Measurements from ENCODE around the gene TMEM255A. TPM values are rescaled to one million over a fixed set of nuclear protein-coding genes. Genes with fewer than 3 reads are reported as not detected.

TMEM255A gene
- total RNA-seq, 1 donor from 2014 or later = 2.4 TPM

DNA sequence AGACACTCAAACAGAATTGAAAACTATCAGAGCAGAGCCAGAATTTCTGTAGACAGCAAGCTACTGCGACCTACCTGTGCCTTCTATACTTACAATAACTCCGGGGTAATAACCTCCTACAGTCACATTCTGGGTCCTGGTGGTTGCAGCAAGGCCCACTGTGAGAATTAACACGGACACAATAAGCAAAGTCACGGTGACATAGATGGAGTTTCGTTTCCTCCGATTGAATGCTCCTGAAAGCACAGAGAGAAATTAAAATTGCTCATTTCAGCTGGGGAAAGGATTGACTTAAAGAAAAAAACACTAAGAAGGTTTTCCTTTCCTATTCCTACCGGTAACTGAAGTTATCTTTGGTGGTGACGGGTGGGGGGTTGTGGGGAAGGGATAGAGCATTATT is 7.0 kb downstream of the TMEM255A start:
- no peaks in the 10 kb centered on the region for H3K36me3 Mint-ChIP-seq
- TF ChIP-seq, protein P1, sequence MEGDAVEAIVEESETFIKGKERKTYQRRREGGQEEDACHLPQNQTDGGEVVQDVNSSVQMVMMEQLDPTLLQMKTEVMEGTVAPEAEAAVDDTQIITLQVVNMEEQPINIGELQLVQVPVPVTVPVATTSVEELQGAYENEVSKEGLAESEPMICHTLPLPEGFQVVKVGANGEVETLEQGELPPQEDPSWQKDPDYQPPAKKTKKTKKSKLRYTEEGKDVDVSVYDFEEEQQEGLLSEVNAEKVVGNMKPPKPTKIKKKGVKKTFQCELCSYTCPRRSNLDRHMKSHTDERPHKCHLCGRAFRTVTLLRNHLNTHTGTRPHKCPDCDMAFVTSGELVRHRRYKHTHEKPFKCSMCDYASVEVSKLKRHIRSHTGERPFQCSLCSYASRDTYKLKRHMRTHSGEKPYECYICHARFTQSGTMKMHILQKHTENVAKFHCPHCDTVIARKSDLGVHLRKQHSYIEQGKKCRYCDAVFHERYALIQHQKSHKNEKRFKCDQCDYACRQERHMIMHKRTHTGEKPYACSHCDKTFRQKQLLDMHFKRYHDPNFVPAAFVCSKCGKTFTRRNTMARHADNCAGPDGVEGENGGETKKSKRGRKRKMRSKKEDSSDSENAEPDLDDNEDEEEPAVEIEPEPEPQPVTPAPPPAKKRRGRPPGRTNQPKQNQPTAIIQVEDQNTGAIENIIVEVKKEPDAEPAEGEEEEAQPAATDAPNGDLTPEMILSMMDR (conservative IDR thresholded peaks at IDR 0.05) = no peak
- H3K9me3 Mint-ChIP-seq = no peaks in the 10 kb centered on the region
- no peak overlapping the region for H3K27ac Mint-ChIP-seq
- peaks cover 40% of the 10 kb centered on the region for H3K27me3 Mint-ChIP-seq
- DNase-seq (ENCODE audit: extremely low spot score, unreplicated experiment) = no peak
- no peak overlapping the region for H3K4me3 Mint-ChIP-seq
- H3K4me1 Mint-ChIP-seq (ENCODE audit: unreplicated experiment) = peaks cover 7% of the 10 kb centered on the region

DNA sequence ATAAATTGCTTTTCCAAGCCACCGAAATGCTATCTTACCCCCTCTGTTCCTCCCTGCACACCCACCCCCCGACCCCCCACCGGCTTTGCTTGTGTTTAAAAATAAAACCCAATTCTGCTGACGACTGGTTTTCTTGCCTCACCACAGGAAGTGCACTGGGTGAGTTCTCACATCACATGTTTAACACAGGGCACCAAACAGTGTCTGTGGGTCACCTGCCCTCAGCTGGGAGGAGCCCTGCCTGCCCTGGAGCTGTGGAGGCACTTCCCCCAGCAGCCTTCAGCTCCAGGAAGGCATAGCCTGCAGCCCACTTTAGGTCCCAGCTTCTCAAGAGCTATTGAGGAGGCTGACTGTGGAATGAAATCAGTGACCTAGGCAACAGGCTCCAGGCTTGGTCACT is 8.8 kb downstream of the TMEM255A start:
- H3K27me3 Mint-ChIP-seq = peaks cover 22% of the 10 kb centered on the region
- H3K9me3 Mint-ChIP-seq = no peaks in the 10 kb centered on the region
- H3K27ac Mint-ChIP-seq = peak overlapping the region; percentile 2
- DNase-seq (ENCODE audit: extremely low spot score, unreplicated experiment) = no peak
- no peak overlapping the region for H3K4me3 Mint-ChIP-seq
- H3K4me1 Mint-ChIP-seq (ENCODE audit: unreplicated experiment) = peaks cover 6% of the 10 kb centered on the region
- TF ChIP-seq, protein P1 (conservative IDR thresholded peaks at IDR 0.05) = no peak
- no peaks in the 10 kb centered on the region for H3K36me3 Mint-ChIP-seq

DNA sequence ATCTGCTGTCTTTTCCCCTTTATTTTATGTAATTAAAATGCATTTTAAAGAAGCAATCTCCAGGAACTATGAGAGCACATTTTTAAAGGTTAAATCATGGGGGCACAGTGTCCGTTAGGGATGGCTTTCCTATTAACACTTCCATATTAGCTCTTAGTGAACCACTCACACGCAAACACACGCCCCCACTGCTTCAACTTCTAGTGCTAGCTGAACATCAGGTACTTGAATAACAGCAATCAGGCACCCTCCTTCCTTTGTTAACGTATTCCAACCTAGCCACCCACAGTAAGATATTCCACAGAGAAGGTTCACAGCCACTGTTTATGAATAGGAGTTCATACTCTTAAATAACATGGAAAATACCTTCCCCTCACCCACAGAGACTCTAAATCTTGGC is 9.3 kb downstream of the TMEM255A start:
- peaks cover 6% of the 10 kb centered on the region for H3K4me1 Mint-ChIP-seq (ENCODE audit: unreplicated experiment)
- peak overlapping the region; percentile 16 for H3K4me3 Mint-ChIP-seq
- no peaks in the 10 kb centered on the region for H3K36me3 Mint-ChIP-seq
- H3K27ac Mint-ChIP-seq = peak overlapping the region; percentile 2
- H3K9me3 Mint-ChIP-seq = peaks cover 4% of the 10 kb centered on the region
- H3K27me3 Mint-ChIP-seq = peaks cover 17% of the 10 kb centered on the region
- TF ChIP-seq, protein P1 (conservative IDR thresholded peaks at IDR 0.05) = no peak
- no peak for DNase-seq (ENCODE audit: extremely low spot score, unreplicated experiment)

DNA sequence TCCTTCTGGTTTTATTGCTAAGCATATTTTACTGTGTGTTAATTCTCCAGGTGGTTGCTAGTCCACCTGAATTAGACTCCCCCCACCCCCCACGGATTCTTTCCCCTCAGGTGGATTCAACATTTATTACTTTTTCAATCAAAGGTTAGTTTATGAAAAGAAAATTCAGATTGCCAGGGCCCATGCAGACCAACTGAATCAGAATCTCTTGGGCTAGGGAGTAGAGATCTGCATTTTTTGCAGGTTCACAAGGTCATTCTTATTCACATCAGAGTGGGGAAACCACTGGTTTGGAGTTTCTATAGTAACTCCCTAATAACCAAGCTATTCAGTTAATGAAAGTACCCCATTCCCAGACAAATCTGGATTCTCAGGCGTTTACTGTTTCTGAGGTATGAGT is 9.8 kb downstream of the TMEM255A start:
- H3K36me3 Mint-ChIP-seq = no peaks in the 10 kb centered on the region
- H3K4me3 Mint-ChIP-seq = no peak overlapping the region
- TF ChIP-seq, protein P1 (conservative IDR thresholded peaks at IDR 0.05) = no peak
- H3K27ac Mint-ChIP-seq = no peak overlapping the region
- H3K27me3 Mint-ChIP-seq = peaks cover 12% of the 10 kb centered on the region
- DNase-seq (ENCODE audit: extremely low spot score, unreplicated experiment) = no peak
- H3K9me3 Mint-ChIP-seq = peaks cover 4% of the 10 kb centered on the region
- H3K4me1 Mint-ChIP-seq (ENCODE audit: unreplicated experiment) = peaks cover 6% of the 10 kb centered on the region

DNA sequence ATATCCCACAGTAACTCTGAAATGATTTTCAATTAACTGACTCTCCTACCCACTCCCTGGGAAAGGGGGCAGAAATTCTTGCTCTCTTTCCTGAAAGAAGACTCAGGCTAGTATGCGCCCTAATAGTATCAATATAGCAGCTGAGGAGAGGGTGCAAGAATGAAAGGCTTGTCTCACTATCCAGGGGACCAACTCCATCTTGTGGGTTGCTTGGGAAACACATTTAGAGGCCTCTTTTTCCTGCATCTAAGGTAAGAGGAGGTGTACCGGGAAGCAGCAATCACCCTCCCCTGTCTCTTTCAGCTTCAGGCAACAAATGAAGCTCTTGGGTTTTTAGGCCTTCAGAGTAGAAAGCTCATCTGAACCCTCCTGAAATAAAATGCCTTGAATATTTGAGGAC is 11.3 kb downstream of the TMEM255A start:
- H3K9me3 Mint-ChIP-seq = peaks cover 4% of the 10 kb centered on the region
- TF ChIP-seq, protein P1 (conservative IDR thresholded peaks at IDR 0.05) = peak; percentile 22
- H3K27me3 Mint-ChIP-seq = peaks cover 3% of the 10 kb centered on the region
- no peak overlapping the region for H3K27ac Mint-ChIP-seq
- no peak overlapping the region for H3K4me3 Mint-ChIP-seq
- H3K36me3 Mint-ChIP-seq = no peaks in the 10 kb centered on the region
- H3K4me1 Mint-ChIP-seq (ENCODE audit: unreplicated experiment) = peaks cover 6% of the 10 kb centered on the region
- no peak for DNase-seq (ENCODE audit: extremely low spot score, unreplicated experiment)

DNA sequence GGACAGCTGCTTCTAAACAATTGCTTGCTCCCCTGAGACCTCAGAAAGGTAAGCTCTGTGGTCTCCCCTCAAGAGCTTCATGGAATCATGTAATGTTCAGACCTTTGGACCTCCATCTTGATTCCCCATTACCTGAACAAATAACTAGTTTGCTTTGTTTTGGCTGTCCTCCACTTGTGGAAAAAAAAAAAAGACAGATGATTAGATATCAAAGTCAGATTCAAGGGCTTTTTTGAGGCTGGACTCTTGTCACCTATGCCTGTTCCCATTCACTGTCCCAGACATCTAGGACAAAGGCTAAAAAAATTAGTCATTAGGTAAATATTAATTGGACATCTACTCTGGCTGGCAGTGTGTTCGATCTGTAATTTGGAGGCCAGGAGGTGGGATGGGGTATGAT is 13.3 kb downstream of the TMEM255A start:
- H3K36me3 Mint-ChIP-seq = no peaks in the 10 kb centered on the region
- TF ChIP-seq, protein P1 (conservative IDR thresholded peaks at IDR 0.05) = no peak
- peaks cover 4% of the 10 kb centered on the region for H3K9me3 Mint-ChIP-seq
- no peak for DNase-seq (ENCODE audit: extremely low spot score, unreplicated experiment)
- no peaks in the 10 kb centered on the region for H3K27me3 Mint-ChIP-seq
- H3K27ac Mint-ChIP-seq = no peak overlapping the region
- peaks cover 6% of the 10 kb centered on the region for H3K4me1 Mint-ChIP-seq (ENCODE audit: unreplicated experiment)
- no peak overlapping the region for H3K4me3 Mint-ChIP-seq
